Right lobe of liver (tissue), 6 donors: ENCODE results near the gene TRPM3. TPM values are rescaled to one million over a fixed set of nuclear protein-coding genes. Genes with fewer than 3 reads are reported as not detected.

ENCODE experiments used
- ATAC-seq, 4 donors: fragments of 200-7000 bp; cut with Tn5 transposase; one replicate each; pipeline ENCODE4 v1.9.1; 2020; ENCODE audit warnings: mild to moderate bottlenecking in 4 of 4, moderate library complexity in 4 of 4
- DNase-seq, 3 donors: peaks; one replicate each; pipeline ENCODE4 v3.0.0-alpha.2; 2020
- H3K27ac ChIP-seq, 3 donors: fragments of 200-600 bp; one replicate each; pipeline ENCODE4 v1.8.0; 2022
- H3K27me3 ChIP-seq, 2 donors: fragments of 200-600 bp; one replicate each; pipeline ENCODE4 v1.8.0; 2022
- H3K36me3 ChIP-seq, 4 donors: fragments of 200-600 bp; sonication (generic) in 1 of 4; one replicate each; pipeline versions ENCODE4 v1.5.1 to v1.8.0; 2017 to 2022; ENCODE audit warnings: control low read depth in 1 of 4
- H3K4me1 ChIP-seq, 4 donors: fragments of 200-600 bp; sonication (generic) in 1 of 4; one replicate each; pipeline versions ENCODE4 v1.5.1 to v1.8.0; 2017 to 2022; ENCODE audit warnings: control low read depth in 1 of 4
- H3K4me3 ChIP-seq, 3 donors: fragments of 200-600 bp; one replicate each; pipeline ENCODE4 v1.8.0; 2022
- H3K9me3 ChIP-seq, 4 donors: fragments of 200-600 bp; sonication (generic) in 1 of 4; one replicate each; pipeline versions ENCODE4 v1.5.1 to v1.8.0; 2017 to 2022; ENCODE audit warnings: control low read depth in 1 of 4
- CTCF ChIP-seq, 4 donors: fragments of 200-600 bp in 3 of 4; fragments of 450-650 bp in 1 of 4; IDR thresholded peaks; one replicate each; pipeline versions ENCODE4 v1.5.1 to v1.8.0; 2016 to 2022; ENCODE audit warnings: antibody characterized with exemption in 4 of 4, mild to moderate bottlenecking in 2 of 4
- POLR2A ChIP-seq: fragments of 450-650 bp; IDR thresholded peaks from one replicate; pipeline ENCODE4 v1.6.1; 2017; ENCODE audit warnings: antibody characterized with exemption, mild to moderate bottlenecking
- WGBS: methylation state at CpG from one replicate; pipeline ENCODE4 v1.1.6; 2018; ENCODE audit warnings: low coverage, low lambda C conversion rate; ENCODE audit not compliant: insufficient coverage; ENCODE audit errors: missing lambda C conversion rate; 5-methylcytosine and 5-hydroxymethylcytosine counted together
- intact Hi-C, 2 donors: fragments of 100-400 bp; cut with DNase I; formaldehyde crosslinking; loops; one replicate each; pipeline versions ENCODE4 v1.11.2 to v1.14.1; 2022
- total RNA-seq, 6 experiments: library from RNA; depleted of rRNA in 2 of 6; stranded (reverse); fragments of >200 nt in 2 of 6; fragmentation: NEBNext Ultra II Directional in 3 of 6; extraction: Animal tissue kit (Norgen Biotek cat#: 25700) in 3 of 6; gene quantifications; one replicate each; pipeline versions ENCODE4 v1.1.0 to v1.2.4, GENCODE V29; 2016 to 2023
- donor health status: DM: no; HTN: yes; CAD: no.
- donor health status: DM: no; HTN: no; CAD: no.
- donor health status: DM: no; HTN: no; CAD: no.
- donor health status: DM: no; HTN: yes; CAD: no.
- donor health status: DM: no; HTN: yes; CAD: no.

The TRPM3 gene
- total RNA-seq, 6 experiments from 2014 or later = 0.26 to 0.56 (median 0.39) TPM

- Histone ChIP-seq H3K4me1 (no peaks in the 10 kb centered on the region), H3K27ac (no peak overlapping the region), H3K27me3 (no peaks in the 10 kb centered on the region), H3K4me3 (no peak overlapping the region), H3K36me3 (no peaks in the 10 kb centered on the region), H3K9me3 (no peaks in the 10 kb centered on the region)
- TF ChIP-seq POLR2A (no peak), CTCF (IDR thresholded peaks at IDR 0.05) (no peak)
- WGBS = 81% methylated on average over 2 of the region's 2 CpGs
- intact Hi-C loops = no loop called here
- ATAC-seq (no peak), DNase-seq (no peak)
These were observed 210.8 kb downstream of the TRPM3 start for GRCh38 chr9:70910598-70910997.

- Histone ChIP-seq H3K36me3 (no peaks in the 10 kb centered on the region), H3K27ac (no peak overlapping the region), H3K27me3 (no peaks in the 10 kb centered on the region), H3K4me3 (no peak overlapping the region), H3K4me1 (no peaks in the 10 kb centered on the region), H3K9me3 (no peaks in the 10 kb centered on the region)
- 50% methylated on average over 6 of the region's 6 CpGs for WGBS
- DNase-seq = no peak
- TF ChIP-seq CTCF (IDR thresholded peaks at IDR 0.05) (no peak), POLR2A (no peak)
- intact Hi-C loops = no loop called here
- peak in 1 of 4 donors; percentile 21 for ATAC-seq
These were observed 218.7 kb downstream of the TRPM3 start for GRCh38 chr9:70902692-70903131.

GRCh38 chr9:70902171-70902570, 219.2 kb downstream of the TRPM3 start:
- intact Hi-C loops = no loop called here
- ATAC-seq (no peak), DNase-seq (no peak)
- 45% methylated on average over 1 of the region's 1 CpG for WGBS
- Histone ChIP-seq H3K27me3 (no peaks in the 10 kb centered on the region), H3K27ac (no peak overlapping the region), H3K9me3 (no peaks in the 10 kb centered on the region), H3K36me3 (no peaks in the 10 kb centered on the region), H3K4me1 (no peaks in the 10 kb centered on the region), H3K4me3 (no peak overlapping the region)
- TF ChIP-seq POLR2A = no peak
- TF ChIP-seq CTCF (IDR thresholded peaks at IDR 0.05) = no peak

- intact Hi-C loops = no loop called here
- WGBS = 86% methylated on average over 1 of the region's 1 CpG
- ATAC-seq = no peak
These were observed 219.7 kb downstream of the TRPM3 start for GRCh38 chr9:70901746-70902145.

More at GRCh38 chr9:70901746-70902145, 219.7 kb downstream of the TRPM3 start:
- no peak overlapping the region for H3K4me3 ChIP-seq
- no peaks in the 10 kb centered on the region for H3K4me1 ChIP-seq
- DNase-seq = no peak
- H3K27me3 ChIP-seq = no peaks in the 10 kb centered on the region
- no peaks in the 10 kb centered on the region for H3K36me3 ChIP-seq
- no peak overlapping the region for H3K27ac ChIP-seq
- TF ChIP-seq CTCF (IDR thresholded peaks at IDR 0.05) (no peak), POLR2A (no peak)
- H3K9me3 ChIP-seq = no peaks in the 10 kb centered on the region
